Body of pancreas (tissue), 4 donors: ENCODE data around the gene BRD4. TPM values are rescaled to one million over a fixed set of nuclear protein-coding genes. Genes with fewer than 3 reads are reported as not detected.
A peak's percentile ranks its signal among the peaks of the same experiment; 100 is the strongest.

Experiments
- ATAC-seq: fragments of 150-250 bp; one replicate; pipeline ENCODE4 v1.9.1; 2016
- DNase-seq, 4 donors: peaks; one replicate each; pipeline ENCODE4 v3.0.0-alpha.2; 2019
- H3K27ac ChIP-seq, 4 donors: fragments of 200-600 bp; sonication (generic); 1 replicate in 3 of 4; 2 replicates in 1 of 4; pipeline versions ENCODE4 v1.5.1 to v1.6.1; 2016 to 2019; ENCODE audit warnings: mild to moderate bottlenecking in 1 of 4, mixed read lengths in 1 of 4, moderate library complexity in 1 of 4
- H3K27me3 ChIP-seq, 2 donors: fragments of 200-600 bp; sonication (generic); one replicate each; pipeline ENCODE4 v1.6.0; 2016; ENCODE audit warnings: mild to moderate bottlenecking in 1 of 2
- H3K36me3 ChIP-seq, 2 donors: fragments of 200-600 bp; sonication (generic); replicated peaks in 1 of 2; 2 replicates each; pipeline ENCODE4 v1.5.1; 2016; ENCODE audit warnings: low read depth in 2 of 2; ENCODE audit not compliant: insufficient read depth in 1 of 2
- H3K4me1 ChIP-seq: fragments of 200-600 bp; sonication (generic); one replicate; pipeline ENCODE4 v1.6.0; 2016
- H3K4me3 ChIP-seq, 2 donors: fragments of 200-600 bp; sonication (generic); 1 replicate in 1 of 2; 2 replicates in 1 of 2; pipeline ENCODE4 v1.5.1; 2016 to 2019
- H3K9me3 ChIP-seq, 3 donors: fragments of 200-600 bp; sonication (generic); 1 replicate in 2 of 3; 2 replicates in 1 of 3; pipeline ENCODE4 v1.5.1; 2016
- CTCF ChIP-seq, 7 experiments: fragments of 450-650 bp in 4 of 7; fragments of 200-600 bp in 3 of 7; sonication (generic) in 3 of 7; IDR thresholded peaks; one replicate each; pipeline ENCODE4 v1.5.1; 2016 to 2019; ENCODE audit warnings: antibody characterized with exemption in 7 of 7
- POLR2A ChIP-seq, 3 donors: fragments of 450-650 bp; IDR thresholded peaks; one replicate each; pipeline ENCODE4 v1.6.1; 2016; ENCODE audit warnings: antibody characterized with exemption in 3 of 3, mild to moderate bottlenecking in 2 of 3
- WGBS, 2 donors: methylation state at CpG; one replicate each; pipeline ENCODE4 v1.1.5; 2017; 5-methylcytosine and 5-hydroxymethylcytosine counted together
- intact Hi-C: fragments of 100-400 bp; cut with DNase I; formaldehyde crosslinking; loops from one replicate; pipeline ENCODE4 v1.15.1; 2023
- total RNA-seq, 2 donors: library from RNA; depleted of rRNA; stranded (reverse); fragments of >200 nt; gene quantifications; one replicate each; pipeline ENCODE4 v1.1.0, GENCODE V29; 2016

The BRD4 gene
- total RNA-seq, 2 donors from 2014 or later = 15.3 to 33.6 TPM

GRCh38 chr19:15283141-15283883 lies 49.0 kb downstream of the BRD4 start:
- TF ChIP-seq CTCF (IDR thresholded peaks at IDR 0.05) (no peak), POLR2A (IDR thresholded peaks at IDR 0.05) (no peak)
- peak in 1 of 4 donors; percentile 45 for DNase-seq
- intact Hi-C loops = no loop called here
- WGBS, 2 donors = 50 to 52% methylated on average over 8 to 10 of the region's 10 CpGs
- peak overlapping the region in 3 of 4 donors; percentile 5 to 41 (median 28) for H3K27ac ChIP-seq
- no peak for ATAC-seq
- no peaks in the 10 kb centered on the region for H3K9me3 ChIP-seq
- H3K27me3 ChIP-seq = no peaks in the 10 kb centered on the region
- H3K4me3 ChIP-seq = no peak overlapping the region
- H3K36me3 ChIP-seq = no peaks in the 10 kb centered on the region
- peaks cover 93% of the 10 kb centered on the region for H3K4me1 ChIP-seq

GRCh38 chr19:15282311-15282705 lies 50.0 kb downstream of the BRD4 start:
- Histone ChIP-seq H3K27ac (peak overlapping the region; percentile 1 to 77 (median 58)), H3K9me3 (no peaks in the 10 kb centered on the region), H3K4me3 (no peak overlapping the region), H3K27me3 (no peaks in the 10 kb centered on the region), H3K36me3 (no peaks in the 10 kb centered on the region), H3K4me1 (peaks cover 88% of the 10 kb centered on the region)
- ATAC-seq = no peak
- no peak for DNase-seq
- intact Hi-C loops = no loop called here
- no peak for TF ChIP-seq POLR2A (IDR thresholded peaks at IDR 0.05)
- no peak for TF ChIP-seq CTCF (IDR thresholded peaks at IDR 0.05)
- 57 to 83% methylated on average over 1 of the region's 1 CpG for WGBS, 2 donors

GRCh38 chr19:15280915-15281683 lies 51.2 kb downstream of the BRD4 start:
- no peaks in the 10 kb centered on the region for H3K36me3 ChIP-seq
- H3K9me3 ChIP-seq = no peaks in the 10 kb centered on the region
- intact Hi-C loops = no loop called here
- peak; percentile 76 for ATAC-seq
- DNase-seq = peak; percentile 69 to 85 (median 80)
- H3K27ac ChIP-seq = peak overlapping the region; percentile 41 to 77 (median 67)
- peaks cover 92% of the 10 kb centered on the region for H3K4me1 ChIP-seq
- 7% methylated on average over 12 of the region's 12 CpGs for WGBS, 2 donors
- no peaks in the 10 kb centered on the region for H3K27me3 ChIP-seq
- no peak overlapping the region for H3K4me3 ChIP-seq
- TF ChIP-seq POLR2A (IDR thresholded peaks at IDR 0.05) (no peak), CTCF (IDR thresholded peaks at IDR 0.05) (peak in 3 of 7 experiments; percentile 13 to 28 (median 26))

GRCh38 chr19:15280048-15280725 lies 52.2 kb downstream of the BRD4 start:
- no peaks in the 10 kb centered on the region for H3K36me3 ChIP-seq
- ATAC-seq = no peak
- peak overlapping the region; percentile 41 to 77 (median 67) for H3K27ac ChIP-seq
- H3K4me1 ChIP-seq = peaks cover 92% of the 10 kb centered on the region
- TF ChIP-seq POLR2A (IDR thresholded peaks at IDR 0.05) (no peak), CTCF (IDR thresholded peaks at IDR 0.05) (no peak)
- intact Hi-C loops = no loop called here
- H3K27me3 ChIP-seq = no peaks in the 10 kb centered on the region
- no peaks in the 10 kb centered on the region for H3K9me3 ChIP-seq
- 54 to 58% methylated on average over 6 of the region's 6 CpGs for WGBS, 2 donors
- no peak overlapping the region for H3K4me3 ChIP-seq
- DNase-seq = peak in 1 of 4 donors; percentile 31
